HG03175 (cell line): ENCODE data around the gene CD300C.
"Not testable (repeated sequence)": the region's sequence is repeated elsewhere in the genome, so short reads cannot be mapped to it uniquely, and the experiment has no call there.

Source experiments
- ATAC-seq: cut with Tn5 transposase; IDR thresholded peaks from one replicate; pipeline ENCODE4 v1.9.1; 2021; ENCODE audit warnings: mild to moderate bottlenecking, moderate library complexity; ENCODE audit not compliant: unreplicated experiment

CD300C gene

DNA sequence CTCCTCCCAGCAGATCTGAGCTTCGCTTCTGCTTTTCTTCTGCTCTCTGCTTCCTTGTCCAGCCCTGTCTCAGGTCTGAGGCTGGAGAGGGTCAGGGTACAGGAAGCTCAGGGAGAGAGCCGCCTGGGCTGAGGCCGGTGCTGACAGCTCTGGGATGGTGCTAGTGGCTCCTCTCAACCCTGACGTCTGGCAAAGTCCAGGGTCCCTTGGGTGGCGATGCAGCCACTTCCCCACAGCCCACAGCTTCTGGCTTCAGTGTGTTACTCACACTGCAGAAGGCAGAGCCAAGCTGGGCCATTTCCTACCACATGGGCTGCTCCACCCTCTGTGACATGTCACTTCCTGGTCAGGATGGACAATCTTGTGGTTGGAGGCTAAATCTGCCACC is at the start of gene CD300C:
Gene CD300C, minus strand, starts transcription at position 273 of the 388 bp plus-strand sequence. CDS start 333 bp downstream, outside the sequence.
- no peak for ATAC-seq

DNA sequence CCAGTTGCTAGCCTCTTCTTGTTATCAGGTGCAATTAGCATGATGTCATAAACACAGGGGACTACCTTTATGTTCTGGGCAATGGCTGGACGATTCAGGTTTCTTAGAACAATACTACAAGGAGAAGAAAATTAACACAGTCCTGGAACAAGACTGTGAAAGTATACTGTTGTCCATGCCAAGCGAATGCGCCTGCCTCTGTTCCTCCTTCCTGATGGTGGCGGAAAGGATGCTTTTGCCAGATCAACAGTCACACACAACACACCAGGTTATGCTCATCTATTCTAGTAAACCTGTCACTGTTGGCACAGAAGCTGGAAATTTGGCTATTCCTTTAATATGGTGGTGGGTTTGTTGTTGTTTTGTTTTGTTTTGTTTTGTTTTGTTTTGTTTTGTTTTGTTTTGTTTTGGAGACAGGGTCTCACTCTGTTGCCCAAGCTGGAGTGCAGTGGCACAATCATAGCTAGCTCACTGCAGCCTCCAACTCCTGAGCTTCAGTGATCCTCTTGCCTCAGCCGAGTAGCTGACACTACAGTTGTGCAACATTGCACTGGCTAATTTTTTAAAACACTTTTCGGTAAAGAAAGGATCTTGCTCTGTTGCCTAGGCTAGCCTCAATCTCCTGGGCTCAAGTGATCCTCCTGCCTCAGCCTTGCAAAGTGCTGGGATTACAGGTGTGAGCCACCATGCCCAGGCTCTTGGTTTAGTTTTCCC is 49.3 kb upstream of the CD300C start:
- ATAC-seq = no peak

DNA sequence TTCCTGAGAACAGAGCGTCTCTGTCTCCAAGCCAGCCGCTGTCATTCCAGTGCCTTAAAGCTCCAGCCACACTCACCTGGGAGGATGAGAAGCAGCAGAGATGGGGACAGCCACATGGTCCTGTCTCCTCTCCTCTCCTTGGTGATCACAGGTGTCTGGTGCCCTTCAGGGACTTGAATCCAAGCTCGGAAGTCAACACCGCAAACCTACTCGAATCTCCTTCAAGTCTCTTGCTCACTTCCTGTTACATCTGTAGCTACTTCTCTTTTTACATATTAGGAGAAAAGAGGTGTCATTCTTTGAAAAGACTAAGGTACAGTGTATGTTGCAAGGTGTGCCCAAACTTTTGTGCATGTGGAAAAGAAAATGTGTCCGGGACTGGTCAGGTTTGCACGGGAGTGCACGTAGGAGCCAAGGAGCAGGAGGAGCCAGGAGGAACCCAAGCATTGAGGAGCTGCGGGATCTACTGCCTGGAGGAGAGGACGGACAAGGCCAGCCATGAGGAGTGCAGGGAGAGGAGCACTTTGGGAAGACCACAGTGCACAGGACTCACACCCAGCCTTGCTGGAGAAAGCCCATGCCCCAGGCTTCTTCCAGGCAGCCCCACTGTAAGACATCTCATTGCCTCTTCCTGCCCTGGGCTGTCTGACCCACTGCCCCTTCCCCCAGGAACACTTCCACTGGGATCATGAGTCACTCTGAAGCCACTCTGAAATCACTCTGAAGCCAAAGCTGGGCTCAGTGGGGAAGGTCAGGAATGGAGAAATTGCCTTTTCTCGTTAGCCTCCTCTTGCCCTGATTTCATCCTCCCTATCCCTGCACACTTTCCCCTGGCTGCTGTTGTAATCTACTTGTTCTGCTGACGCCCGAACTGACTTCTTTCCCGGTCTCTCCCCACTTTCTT is 46.4 kb upstream of the CD300C start, which contains the start of gene CD300LD:
Gene CD300LD, minus strand, starts transcription at position 197 of the 904 bp plus-strand sequence. Its CDS starts 81 bp downstream, at position 116.
- ATAC-seq = no peak

DNA sequence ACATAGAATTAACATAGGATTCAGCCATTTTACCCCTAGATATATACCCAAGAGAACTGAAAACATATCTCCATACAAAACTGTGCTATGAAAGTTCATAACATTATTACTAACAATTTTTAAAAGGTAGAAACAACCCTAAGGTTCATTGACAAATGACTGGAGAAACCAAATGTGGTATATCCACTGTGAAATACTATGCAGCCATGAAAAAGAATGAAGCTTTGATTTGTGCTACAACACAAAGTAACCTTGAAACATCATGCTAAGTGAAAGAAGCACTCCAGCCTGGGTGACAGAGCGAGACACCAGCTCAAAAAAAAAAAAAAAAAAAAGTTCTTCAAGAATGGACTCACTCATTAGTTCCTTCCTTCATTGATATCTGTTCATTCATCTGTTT is 45.6 kb upstream of the CD300C start:
- ATAC-seq = no peak

DNA sequence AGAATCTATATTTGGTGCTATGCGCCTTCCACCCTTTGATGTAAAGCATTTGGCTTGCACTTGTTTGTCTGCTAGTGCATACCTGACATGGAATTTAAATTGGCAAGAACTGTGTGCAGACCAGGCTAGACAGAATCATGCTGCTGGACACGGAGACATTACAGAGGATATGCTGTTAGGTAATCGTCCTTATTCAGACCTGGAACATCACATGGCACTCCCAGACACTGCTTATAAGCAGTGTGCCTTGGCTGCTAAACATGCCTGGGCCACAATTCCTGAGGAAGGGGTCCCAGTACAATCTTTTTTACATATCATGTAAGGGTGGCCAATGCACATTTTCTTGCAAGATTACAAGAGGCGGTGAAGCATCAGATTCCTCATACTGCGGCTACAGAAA is 39.8 kb upstream of the CD300C start:
- ATAC-seq = no peak

DNA sequence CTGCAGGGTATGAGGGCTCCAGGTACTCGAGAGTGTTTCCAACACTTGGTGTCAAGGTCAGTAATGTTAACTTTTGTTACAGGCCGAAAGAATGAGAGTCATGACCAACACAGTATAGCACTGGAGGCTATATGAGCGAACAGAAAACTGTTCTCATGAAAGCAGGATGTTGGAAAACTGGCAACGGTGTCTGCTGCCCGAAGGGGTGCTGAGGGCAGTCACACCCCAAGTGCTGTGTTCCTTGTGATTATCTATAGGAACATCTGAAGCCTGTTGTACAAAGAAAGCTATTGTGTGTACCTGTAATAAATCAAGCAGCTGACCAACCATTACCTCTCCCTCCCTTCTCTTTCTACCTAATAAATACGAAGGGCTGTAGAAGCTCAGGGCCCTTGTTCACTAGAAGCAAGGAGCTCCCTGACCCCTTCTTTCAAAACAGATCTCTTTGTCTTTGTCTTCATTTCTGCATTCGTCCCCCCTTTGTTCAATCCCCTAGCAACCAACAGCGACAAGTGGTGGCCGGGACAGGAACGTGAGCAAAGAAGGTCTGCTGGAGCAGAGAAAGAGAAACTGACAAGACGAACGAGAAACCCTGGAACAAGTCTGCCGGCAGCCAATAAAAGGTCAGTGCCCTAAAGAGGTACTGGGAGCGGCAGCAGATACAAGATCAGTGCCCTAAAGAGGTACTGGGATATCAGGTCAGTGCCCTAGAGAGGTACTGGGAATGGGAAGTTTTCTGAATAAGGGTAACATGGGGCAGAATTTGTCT is 38.6 kb upstream of the CD300C start:
- no peak for ATAC-seq

DNA sequence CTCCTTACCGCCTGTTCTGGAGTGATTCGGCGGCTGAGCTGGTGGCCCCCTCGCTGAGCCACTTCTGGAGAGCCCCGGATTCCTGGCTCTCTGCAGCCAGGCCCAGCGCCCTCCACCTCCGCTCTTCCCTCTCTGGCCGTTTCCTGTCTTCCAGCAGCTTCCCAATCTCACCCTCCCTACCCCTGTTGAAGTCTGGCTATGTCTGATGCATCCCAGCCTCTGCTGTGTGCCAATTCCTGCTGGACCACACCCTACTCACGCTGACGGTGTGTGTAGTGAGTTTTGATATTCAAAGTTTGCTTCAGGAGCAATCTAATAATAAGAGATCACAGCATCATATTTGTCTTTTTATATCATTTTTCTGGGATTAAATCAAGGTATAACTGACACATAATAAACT is 36.7 kb upstream of the CD300C start:
- no peak for ATAC-seq

DNA sequence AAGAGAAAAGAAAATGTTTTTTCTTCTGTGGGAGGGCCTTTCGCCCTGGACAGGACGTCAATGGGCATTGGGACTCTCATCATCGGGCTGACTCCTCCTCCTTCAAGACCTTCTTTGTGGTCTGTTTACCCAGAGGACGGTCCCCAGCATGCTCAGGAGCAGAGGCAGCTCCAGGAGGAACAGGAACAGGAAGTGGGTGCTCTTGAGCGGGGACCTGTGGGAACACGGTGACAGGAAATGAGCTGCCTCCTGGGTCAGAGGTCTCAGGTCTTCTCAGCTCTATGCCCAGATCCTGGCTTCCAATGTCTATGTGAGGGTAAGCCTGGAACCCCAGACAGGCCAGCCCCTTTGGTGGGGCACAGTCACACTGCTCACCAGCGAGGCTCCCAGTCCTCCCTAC is 34.0 kb upstream of the CD300C start:
- no peak for ATAC-seq

DNA sequence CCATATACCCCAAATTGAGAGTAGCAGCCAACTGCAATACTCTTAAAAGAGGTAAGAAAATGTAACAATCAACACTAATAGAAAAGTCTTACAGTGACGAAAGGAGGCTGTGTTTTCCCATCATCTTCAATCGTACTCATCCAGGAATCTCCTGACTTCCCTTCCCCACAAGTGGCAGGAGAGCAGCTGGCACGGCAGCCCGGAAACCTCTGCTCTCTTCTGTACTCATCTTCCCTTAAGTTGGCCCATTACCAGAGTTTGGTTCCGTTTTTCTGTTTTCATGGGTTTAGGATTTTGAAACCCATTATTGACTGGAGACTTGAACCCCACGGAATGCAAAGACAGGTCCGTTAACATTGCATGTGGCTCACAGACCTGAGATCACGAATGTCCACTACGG is 33.1 kb upstream of the CD300C start:
- ATAC-seq = no peak

DNA sequence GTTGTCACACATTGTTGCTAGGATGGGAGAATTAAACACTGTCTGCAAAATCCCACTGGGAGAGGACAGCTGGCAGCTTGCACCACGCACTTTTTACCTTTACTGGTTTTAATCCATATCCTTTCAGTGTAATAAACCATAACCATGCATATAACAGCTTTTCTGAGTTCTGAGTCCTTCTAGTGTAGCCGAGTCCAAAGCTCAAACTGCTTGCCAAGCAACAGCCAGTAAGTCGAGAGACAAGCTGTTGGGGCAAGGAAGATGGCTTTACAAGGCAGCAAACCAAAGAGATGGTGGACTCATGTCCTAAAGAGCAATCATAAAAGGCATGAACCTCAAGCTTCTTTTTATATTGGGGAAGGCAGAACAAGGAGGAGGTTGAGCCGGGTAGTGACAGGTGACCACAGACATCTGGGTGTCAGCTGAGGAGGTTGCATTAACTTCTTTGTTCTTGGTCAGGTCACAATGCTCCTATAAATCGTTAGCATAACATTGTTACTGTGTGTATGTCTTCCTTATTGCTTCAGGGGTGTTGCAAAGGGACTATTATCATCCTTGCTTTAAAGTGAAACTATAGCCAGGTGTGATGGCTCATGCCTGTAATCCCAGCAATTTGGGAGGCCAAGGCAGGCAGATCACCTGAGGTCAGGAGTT is 28.7 kb upstream of the CD300C start:
- ATAC-seq = no peak

DNA sequence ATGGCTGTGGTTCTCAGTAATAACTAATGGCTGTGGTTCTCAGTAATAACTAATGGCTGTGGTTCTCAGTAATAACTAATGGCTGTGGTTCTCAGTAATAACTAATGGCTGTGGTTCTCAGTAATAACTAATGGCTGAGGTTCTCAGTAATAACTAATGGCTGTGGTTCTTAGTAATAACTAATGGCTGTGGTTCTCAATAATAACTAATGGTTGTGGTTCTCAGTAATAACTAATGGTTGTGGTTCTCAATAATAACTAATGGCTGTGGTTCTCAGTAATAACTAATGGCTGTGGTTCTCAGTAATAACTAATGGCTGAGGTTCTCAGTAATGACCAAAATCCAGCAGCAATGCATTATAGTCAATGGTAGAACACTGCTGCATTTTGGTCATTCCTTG is 27.7 kb upstream of the CD300C start:
- not testable (repeated sequence) for ATAC-seq

DNA sequence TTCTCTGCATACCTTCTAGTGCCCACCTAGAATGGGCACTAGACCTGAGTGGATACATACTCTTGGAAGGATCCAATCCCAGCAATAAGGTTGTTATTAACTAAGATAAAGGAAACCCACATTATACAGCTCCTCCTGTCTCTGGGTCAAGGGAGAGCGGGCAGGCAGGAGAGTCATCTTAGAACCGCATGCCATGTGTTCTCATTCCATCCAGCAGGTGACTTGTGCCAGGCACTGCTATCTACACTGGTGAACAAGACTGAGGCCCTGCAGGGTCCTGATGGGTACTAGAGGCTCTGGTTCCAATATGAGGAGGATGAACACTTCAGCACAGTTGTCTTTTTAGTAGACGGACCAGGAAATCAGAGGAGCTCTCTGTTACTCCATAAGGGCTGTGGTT is 27.3 kb upstream of the CD300C start:
- ATAC-seq = no peak

DNA sequence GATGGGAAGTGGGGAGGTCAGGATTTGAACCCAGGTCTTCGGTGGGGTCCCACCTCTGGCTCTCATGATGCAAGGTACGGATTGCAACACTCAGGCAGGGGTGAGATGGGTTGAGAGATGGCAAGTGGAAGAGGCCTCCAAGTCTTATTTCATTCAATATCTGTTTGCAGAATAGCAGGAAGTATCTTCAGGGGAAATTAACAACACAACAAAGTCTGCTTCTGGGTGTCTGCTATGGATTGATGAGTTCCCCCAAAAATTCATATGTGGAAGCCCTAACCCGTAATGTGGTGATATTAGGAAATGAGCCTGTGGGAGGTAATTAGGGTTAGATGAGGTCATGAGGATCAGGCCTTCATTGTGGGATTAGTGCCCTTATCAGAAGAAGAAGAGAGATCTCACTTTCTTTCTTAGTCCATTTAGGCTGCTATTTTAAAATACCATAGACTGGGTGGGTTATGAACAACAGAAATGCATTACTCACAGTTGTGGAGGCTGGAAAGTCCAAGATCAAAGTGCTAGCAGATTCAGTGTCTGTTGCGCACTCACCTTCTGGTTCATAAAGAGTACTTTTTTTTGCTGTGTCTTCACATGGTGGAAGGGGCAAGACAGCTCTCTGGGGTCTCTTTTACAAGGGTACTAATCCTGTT is 25.8 kb upstream of the CD300C start:
- ATAC-seq = no peak

DNA sequence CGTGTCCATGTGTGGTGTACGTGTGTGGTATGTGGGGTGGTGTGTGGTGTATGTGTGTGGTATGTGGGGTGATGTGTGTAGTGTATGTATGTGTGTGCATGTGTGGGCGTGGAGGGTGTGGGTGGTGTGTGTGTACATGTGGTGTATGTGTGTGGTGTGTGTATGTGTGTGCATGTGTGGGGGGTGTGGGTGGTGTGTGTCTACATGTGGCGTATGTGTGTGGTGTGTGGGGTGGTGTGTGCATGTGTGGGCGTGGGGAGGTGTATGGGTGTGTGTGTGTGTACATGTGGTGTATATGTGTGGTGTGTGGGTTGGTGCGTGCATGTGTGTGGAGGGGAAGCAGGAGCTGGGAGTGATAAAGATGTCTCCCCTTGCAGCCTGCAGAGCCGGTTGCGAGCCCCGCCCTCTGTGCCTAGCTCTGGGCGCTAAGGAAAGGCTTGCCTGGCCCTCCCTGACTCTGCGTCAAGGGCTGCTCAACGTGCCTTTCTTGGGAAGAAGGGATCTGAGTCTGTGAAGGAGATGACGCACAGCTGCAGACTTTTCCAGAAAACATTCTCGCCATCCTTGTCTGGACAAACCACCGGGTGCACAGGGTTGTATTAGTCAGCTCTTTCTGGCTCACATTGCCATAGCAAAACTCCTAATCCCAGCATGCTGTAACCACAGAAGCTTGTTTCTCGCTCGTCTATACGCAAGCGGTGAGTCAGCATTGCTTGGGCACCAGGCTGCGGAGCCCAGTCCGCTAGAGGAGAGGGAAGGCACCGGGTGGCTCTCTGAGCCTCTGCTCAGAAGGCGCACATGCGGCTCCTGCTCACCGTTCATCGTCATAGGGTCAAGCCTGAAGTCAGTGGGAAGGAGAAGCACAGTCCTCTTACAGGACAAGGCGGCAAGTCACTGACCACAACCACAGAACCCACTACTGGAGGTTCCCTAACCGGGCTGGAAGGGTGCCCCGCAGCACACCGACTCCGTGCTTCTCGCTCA is 23.4 kb upstream of the CD300C start:
- no peak for ATAC-seq

DNA sequence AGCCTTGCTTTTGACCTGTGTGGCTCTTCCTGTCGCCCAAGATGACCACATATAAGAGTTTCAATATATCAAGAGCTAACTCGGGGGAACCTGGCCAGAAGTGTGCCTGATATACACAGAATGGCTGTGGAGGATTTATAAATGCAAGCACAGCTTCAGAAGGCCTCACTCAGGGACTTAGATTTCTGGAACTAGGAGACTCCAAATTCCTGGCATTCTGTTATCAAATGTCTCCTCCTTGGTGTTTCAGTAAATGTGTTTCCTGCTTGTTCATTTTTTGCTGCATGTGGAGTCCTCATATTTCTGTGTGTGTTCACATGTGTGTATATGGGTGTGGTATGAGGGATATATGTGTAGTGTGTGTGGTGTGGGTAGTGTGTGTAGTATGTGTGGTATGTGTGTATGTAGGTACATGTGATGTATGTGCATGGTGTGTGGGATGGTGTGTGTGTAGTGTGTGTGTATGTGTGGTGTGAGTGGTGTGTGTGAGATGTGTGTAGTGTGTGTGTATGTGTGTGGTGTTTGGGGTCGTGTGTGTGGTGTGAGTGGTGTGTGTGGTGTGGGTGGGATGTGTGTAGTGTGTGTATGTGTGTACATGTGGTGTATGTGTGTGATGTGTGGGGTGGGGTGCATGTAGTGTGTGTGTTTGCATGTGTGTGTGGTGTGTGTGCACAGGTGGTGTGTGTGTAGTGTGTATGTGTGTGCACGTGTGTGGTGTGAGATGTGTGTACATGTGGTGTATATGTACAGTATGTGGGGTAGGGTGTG is 22.4 kb upstream of the CD300C start:
- no peak for ATAC-seq

DNA sequence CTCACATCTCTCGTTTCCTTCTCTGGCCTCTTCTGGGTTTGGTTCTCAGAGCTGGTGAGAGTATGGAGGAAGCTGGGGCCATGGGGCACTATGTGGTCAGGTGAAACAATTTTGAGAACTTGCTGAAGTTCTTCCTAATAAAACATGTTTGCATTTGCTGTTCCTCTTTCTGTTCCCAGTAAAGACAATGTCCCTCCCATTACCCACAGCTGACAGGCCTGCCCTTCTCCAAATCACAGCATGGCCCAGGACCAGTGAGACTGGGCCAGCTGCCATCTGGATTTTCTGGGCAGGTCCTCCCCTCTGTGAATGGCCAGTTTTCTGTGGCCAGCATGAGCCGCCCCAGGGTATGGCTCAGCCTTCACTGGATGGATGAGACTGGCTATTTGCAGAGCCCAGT is 21.5 kb upstream of the CD300C start, which contains the start of gene CD300H:
Gene CD300H, minus strand, starts transcription at position 113 of the 400 bp plus-strand sequence.
- ATAC-seq = no peak

DNA sequence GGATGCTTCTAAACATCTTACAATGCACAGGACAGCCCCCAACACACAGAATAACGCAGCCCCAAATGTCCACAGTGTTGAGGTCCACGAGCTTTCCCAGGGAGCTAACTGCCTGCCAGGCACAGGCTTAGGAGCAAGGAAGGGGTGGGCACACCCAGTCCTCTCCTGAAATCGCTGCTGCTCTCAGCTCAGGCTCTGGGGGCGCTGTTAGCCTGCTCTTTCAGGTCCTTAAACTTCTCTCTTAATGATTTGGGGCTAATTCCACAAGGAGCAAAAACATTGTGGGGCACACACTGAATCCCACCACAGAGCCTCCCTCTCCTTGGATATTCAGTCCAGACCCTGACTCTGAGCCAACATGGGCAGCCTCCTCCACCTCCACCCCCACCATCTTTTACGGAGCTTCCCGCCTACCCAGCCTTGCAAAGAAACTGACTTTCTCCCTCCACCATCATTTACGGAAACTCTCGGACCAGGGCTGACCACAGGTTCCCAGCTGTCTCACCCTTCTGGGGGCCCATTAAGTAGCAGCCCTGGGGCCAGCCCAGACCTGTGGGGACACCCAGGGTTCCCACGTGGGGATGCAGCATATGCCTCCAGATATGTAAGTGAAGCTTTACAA is 20.3 kb upstream of the CD300C start:
- ATAC-seq = no peak

DNA sequence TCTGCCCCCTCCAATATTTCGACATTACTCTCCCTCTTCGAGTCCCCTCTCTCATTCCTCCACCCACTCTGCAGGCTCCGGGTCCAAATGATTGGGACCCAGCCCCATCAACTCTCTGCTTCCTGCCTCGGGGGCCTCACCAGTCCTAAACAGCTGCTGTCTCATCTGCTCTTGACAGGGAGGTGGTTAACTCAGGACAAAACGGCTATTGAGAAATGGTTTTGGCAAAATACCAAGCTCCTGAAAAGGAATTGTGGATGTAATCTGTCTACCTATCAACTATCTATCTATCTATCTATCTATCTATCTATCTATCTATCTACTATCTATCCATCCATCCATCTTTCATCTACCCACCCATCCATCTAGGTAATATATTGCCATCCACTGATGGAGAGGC is 19.2 kb upstream of the CD300C start:
- ATAC-seq = no peak
